Osteocyte (in vitro differentiated cells): ENCODE measurements around the gene BHLHE41. TPM values are rescaled to one million over a fixed set of nuclear protein-coding genes. Genes with fewer than 3 reads are reported as not detected.
A peak's percentile ranks its signal among the peaks of the same experiment; 100 is the strongest.

Source experiments
- DNase-seq: peaks from one replicate; pipeline ENCODE4 v3.0.0; 2021; ENCODE audit warnings: mixed read lengths; ENCODE audit not compliant: unreplicated experiment; ENCODE audit errors: extremely low spot score
- H3K27ac Mint-ChIP-seq: one replicate; pipeline ENCODE4 v1.8.0; 2021; ENCODE audit warnings: mild to moderate bottlenecking, mixed read lengths; ENCODE audit not compliant: unreplicated experiment
- H3K27me3 Mint-ChIP-seq: one replicate; pipeline ENCODE4 v1.8.0; 2021; ENCODE audit warnings: mixed read lengths; ENCODE audit not compliant: unreplicated experiment
- H3K36me3 Mint-ChIP-seq: one replicate; pipeline ENCODE4 v1.8.0; 2021; ENCODE audit warnings: mixed read lengths; ENCODE audit not compliant: unreplicated experiment
- H3K4me1 Mint-ChIP-seq: one replicate; pipeline ENCODE4 v1.8.0; 2021; ENCODE audit warnings: mixed read lengths; ENCODE audit not compliant: unreplicated experiment
- H3K4me3 Mint-ChIP-seq: one replicate; pipeline ENCODE4 v1.8.0; 2021; ENCODE audit warnings: mild to moderate bottlenecking, moderate library complexity, mixed read lengths; ENCODE audit not compliant: unreplicated experiment
- H3K9me3 Mint-ChIP-seq: one replicate; pipeline ENCODE4 v1.8.0; 2021; ENCODE audit warnings: mixed read lengths; ENCODE audit not compliant: unreplicated experiment
- total RNA-seq: library from RNA; stranded (reverse); gene quantifications from 2 replicates; pipeline ENCODE4 v1.2.1, GENCODE V29; 2021
- TF ChIP-seq, protein P1 (sequence below): fragments of 200-600 bp; sonication (generic); IDR thresholded peaks from 2 replicates; pipeline ENCODE4 v1.5.0; 2021; ENCODE audit warnings: antibody characterized with exemption, mild to moderate bottlenecking, moderate library complexity

Gene BHLHE41
- total RNA-seq, 1 donor from 2014 or later: 1.1 TPM

DNA sequence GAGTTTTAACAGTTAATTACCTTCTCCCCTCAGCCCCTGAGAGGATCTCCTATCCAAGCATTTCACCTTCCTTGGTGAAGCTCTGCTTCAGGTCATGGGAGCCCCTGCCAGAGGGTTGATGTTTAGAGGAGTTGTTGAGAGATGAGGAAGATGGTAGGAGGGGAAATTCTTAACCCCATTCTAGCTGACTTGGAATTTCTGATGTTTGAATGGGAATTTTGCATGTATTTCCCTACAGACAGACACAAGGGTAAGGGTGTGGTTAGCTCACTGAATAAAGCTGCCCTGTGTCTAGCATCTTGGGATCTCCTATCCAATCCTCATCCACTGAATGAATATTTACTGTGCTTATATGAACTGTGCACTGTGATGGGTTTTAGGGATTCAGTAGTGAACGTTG, 7.1 kb upstream of the BHLHE41 start:
- Mint-ChIP-seq H3K4me3 (no peak overlapping the region), H3K4me1 (peaks cover 12% of the 10 kb centered on the region), H3K36me3 (no peaks in the 10 kb centered on the region), H3K27ac (no peak overlapping the region), H3K9me3 (no peaks in the 10 kb centered on the region), H3K27me3 (peaks cover 42% of the 10 kb centered on the region)
- DNase-seq: no peak
- TF ChIP-seq, protein P1, sequence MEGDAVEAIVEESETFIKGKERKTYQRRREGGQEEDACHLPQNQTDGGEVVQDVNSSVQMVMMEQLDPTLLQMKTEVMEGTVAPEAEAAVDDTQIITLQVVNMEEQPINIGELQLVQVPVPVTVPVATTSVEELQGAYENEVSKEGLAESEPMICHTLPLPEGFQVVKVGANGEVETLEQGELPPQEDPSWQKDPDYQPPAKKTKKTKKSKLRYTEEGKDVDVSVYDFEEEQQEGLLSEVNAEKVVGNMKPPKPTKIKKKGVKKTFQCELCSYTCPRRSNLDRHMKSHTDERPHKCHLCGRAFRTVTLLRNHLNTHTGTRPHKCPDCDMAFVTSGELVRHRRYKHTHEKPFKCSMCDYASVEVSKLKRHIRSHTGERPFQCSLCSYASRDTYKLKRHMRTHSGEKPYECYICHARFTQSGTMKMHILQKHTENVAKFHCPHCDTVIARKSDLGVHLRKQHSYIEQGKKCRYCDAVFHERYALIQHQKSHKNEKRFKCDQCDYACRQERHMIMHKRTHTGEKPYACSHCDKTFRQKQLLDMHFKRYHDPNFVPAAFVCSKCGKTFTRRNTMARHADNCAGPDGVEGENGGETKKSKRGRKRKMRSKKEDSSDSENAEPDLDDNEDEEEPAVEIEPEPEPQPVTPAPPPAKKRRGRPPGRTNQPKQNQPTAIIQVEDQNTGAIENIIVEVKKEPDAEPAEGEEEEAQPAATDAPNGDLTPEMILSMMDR: no peak

DNA sequence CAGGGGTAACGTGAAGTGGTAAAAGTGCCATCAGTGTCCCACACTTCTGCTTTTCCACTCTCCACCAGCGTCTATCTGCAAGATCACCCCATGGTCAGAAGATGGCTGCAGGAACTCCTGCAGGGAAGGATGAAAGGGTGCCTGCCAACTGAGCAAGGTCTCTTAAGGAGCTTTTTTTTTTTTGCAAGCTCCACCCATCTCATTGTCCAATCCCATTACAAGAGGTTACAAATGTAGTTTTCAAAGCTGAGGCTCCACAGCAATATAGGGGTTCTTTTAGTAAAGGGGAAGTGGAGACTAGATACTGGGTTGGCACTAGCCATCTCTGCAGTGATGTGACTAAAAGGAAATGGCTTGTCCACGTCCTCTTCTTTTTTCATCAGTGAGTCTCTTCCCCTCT, 5.9 kb upstream of the BHLHE41 start:
- H3K36me3 Mint-ChIP-seq: no peaks in the 10 kb centered on the region
- H3K9me3 Mint-ChIP-seq: no peaks in the 10 kb centered on the region

DNA sequence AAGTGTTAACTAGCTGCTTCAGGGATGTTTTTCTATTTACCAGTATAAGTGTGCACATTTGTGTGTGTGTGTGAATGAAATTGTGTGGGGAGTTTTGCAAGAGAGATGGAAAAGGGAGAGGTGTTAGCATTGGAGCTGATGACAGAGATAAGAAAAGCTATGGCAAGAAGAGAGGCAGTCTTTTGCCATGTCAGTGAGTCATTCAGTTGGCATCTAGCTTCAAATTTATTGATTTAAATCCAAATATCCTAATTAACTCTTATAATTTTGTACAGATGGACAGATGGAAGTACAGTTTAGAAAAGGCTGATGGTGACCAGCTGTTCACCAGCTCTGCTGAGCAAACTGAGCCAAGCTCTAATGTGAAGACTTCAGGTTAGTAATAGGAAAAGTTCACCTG, 3.3 kb upstream of the BHLHE41 start:
- peaks cover 23% of the 10 kb centered on the region for H3K4me1 Mint-ChIP-seq
- DNase-seq: no peak
- H3K27me3 Mint-ChIP-seq: peaks cover 45% of the 10 kb centered on the region
- TF ChIP-seq, protein P1: no peak
- H3K27ac Mint-ChIP-seq: no peak overlapping the region
- H3K4me3 Mint-ChIP-seq: no peak overlapping the region
- no peaks in the 10 kb centered on the region for H3K36me3 Mint-ChIP-seq
- no peaks in the 10 kb centered on the region for H3K9me3 Mint-ChIP-seq

More for the DNA sequence above, 5.9 kb upstream of the BHLHE41 start:
- H3K27ac Mint-ChIP-seq: no peak overlapping the region
- H3K27me3 Mint-ChIP-seq: peaks cover 43% of the 10 kb centered on the region
- TF ChIP-seq, protein P1: no peak
- no peak for DNase-seq
- H3K4me3 Mint-ChIP-seq: no peak overlapping the region
- peaks cover 14% of the 10 kb centered on the region for H3K4me1 Mint-ChIP-seq

DNA sequence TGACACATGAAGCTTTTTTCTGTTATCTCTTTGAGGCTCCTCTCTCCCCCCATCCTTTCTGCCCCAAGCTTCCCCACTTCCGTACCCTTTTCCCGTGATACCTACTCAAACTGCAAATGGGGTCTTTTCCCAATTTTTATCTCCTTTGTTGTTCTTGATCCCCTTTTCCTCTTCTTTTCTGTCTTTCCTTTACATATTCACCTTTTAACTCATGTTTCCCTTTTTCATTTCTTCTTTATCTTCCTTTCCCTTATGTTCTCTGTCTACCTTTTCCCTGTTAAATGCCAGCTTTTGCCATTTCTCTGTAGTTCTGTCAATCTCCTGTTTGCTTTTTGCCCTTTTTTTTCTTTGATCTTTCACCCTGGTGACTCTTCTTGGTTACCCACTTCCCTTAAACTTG, 2.6 kb upstream of the BHLHE41 start:
- Mint-ChIP-seq H3K36me3 (no peaks in the 10 kb centered on the region), H3K9me3 (no peaks in the 10 kb centered on the region), H3K4me3 (peak overlapping the region; percentile 51), H3K27ac (no peak overlapping the region), H3K27me3 (peaks cover 43% of the 10 kb centered on the region), H3K4me1 (peaks cover 27% of the 10 kb centered on the region)
- TF ChIP-seq, protein P1: no peak
- DNase-seq: no peak

DNA sequence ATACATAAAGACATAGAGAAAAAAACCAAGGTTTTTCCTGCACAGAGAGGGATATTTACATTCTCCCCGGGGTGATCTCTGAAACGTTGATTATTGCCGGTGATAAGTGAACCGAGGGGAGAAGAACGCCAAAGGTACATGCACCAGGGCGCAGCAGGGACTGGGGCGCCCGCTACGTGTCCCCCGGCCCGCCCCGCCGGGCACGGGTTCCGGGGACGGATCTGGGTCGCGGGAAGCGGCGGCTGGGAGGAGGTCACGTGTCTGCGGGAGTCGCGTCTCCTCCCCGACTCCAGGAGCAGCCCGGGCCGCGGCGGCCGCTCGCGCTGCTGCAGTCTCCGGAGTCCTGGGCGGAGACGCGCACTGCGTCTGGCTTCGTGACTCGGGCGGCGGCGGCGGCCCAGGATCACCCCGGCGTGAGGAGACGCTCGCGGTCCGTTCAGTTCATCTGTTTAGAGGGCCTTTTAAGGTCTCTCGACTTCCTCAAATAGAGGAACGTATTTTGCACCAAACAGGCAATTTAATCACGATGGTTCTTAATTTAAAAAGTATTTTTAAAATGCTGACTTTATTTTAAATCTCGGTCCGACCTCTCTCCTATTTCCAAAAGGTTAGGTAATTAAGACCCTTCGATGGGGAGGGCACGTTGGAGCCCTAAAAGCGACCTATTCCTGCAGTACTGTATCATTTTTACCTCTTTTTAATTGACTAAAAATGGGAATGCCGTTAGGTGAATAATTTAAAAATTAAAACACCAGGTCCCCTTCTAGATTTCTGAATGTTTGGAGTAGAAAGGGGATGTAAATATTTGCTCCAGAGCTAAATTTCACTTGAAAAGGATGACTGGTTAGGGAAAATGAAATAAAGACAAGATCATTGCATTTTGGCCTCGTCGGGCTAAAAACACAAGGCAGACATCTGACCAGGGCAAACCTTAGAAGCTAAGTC, 1.8 kb upstream of the BHLHE41 start:
- peak overlapping the region; percentile 81 for H3K27ac Mint-ChIP-seq
- no peaks in the 10 kb centered on the region for H3K36me3 Mint-ChIP-seq
- peaks cover 27% of the 10 kb centered on the region for H3K4me1 Mint-ChIP-seq
- H3K9me3 Mint-ChIP-seq: no peaks in the 10 kb centered on the region
- H3K27me3 Mint-ChIP-seq: peaks cover 43% of the 10 kb centered on the region
- peak overlapping the region; percentile 93 for H3K4me3 Mint-ChIP-seq
- DNase-seq: peak; percentile 90
- TF ChIP-seq, protein P1: peak; percentile 7
